Measurements from ENCODE around the gene KYAT1.

KYAT1 gene

GRCh38 chr9:128909859-128910258, 28.1 kb upstream of the KYAT1 start:
- Histone ChIP-seq H3K36me3 (ENCODE audit: control insufficient read depth in 5 of 5, insufficient read depth in 5 of 5, low read length in 5 of 5) (peaks cover 0 to 49% (median 34%) of the 10 kb centered on the region in 5 donors), H3K27me3 (ENCODE audit: control insufficient read depth in 5 of 5, insufficient read depth in 4 of 5, low read length in 5 of 5) (no peaks in the 10 kb centered on the region), H3K9me3 (ENCODE audit: control insufficient read depth in 5 of 5, low read length in 5 of 5) (no peaks in the 10 kb centered on the region), H3K27ac (ENCODE audit: low read depth, low read length) (peak overlapping the region; percentile 17), H3K9ac (ENCODE audit: low read length in 5 of 5) (peak overlapping the region in 1 of 5 donors; percentile 27), H3K4me1 (ENCODE audit: control insufficient read depth in 5 of 5, insufficient read depth in 5 of 5, low read length in 5 of 5) (peaks cover 13 to 62% (median 58%) of the 10 kb centered on the region in 5 donors), H3K4me3 (ENCODE audit: low read depth in 1 of 5, low read length in 5 of 5) (no peak overlapping the region)

GRCh38 chr9:128908372-128908771, 26.6 kb upstream of the KYAT1 start:
- H3K9ac ChIP-seq (ENCODE audit: low read length in 5 of 5) = no peak overlapping the region
- H3K27ac ChIP-seq (ENCODE audit: low read depth, low read length) = no peak overlapping the region
- peaks cover 9 to 47% (median 43%) of the 10 kb centered on the region in 5 donors for H3K4me1 ChIP-seq (ENCODE audit: control insufficient read depth in 5 of 5, insufficient read depth in 5 of 5, low read length in 5 of 5)
- H3K36me3 ChIP-seq (ENCODE audit: control insufficient read depth in 5 of 5, insufficient read depth in 5 of 5, low read length in 5 of 5) = peaks cover 0 to 45% (median 32%) of the 10 kb centered on the region in 5 donors
- no peaks in the 10 kb centered on the region for H3K27me3 ChIP-seq (ENCODE audit: control insufficient read depth in 5 of 5, insufficient read depth in 4 of 5, low read length in 5 of 5)
- H3K9me3 ChIP-seq (ENCODE audit: control insufficient read depth in 5 of 5, low read length in 5 of 5) = no peaks in the 10 kb centered on the region
- no peak overlapping the region for H3K4me3 ChIP-seq (ENCODE audit: low read depth in 1 of 5, low read length in 5 of 5)

GRCh38 chr9:128906741-128907140, 25.0 kb upstream of the KYAT1 start:
- peaks cover 0 to 46% (median 28%) of the 10 kb centered on the region in 5 donors for H3K4me1 ChIP-seq (ENCODE audit: control insufficient read depth in 5 of 5, insufficient read depth in 5 of 5, low read length in 5 of 5)
- H3K4me3 ChIP-seq (ENCODE audit: low read depth in 1 of 5, low read length in 5 of 5) = no peak overlapping the region
- H3K27me3 ChIP-seq (ENCODE audit: control insufficient read depth in 5 of 5, insufficient read depth in 4 of 5, low read length in 5 of 5) = no peaks in the 10 kb centered on the region
- no peak overlapping the region for H3K9ac ChIP-seq (ENCODE audit: low read length in 5 of 5)
- H3K27ac ChIP-seq (ENCODE audit: low read depth, low read length) = no peak overlapping the region
- peaks cover 0 to 48% (median 33%) of the 10 kb centered on the region in 5 donors for H3K36me3 ChIP-seq (ENCODE audit: control insufficient read depth in 5 of 5, insufficient read depth in 5 of 5, low read length in 5 of 5)
- no peaks in the 10 kb centered on the region for H3K9me3 ChIP-seq (ENCODE audit: control insufficient read depth in 5 of 5, low read length in 5 of 5)

GRCh38 chr9:128905964-128906363, 24.2 kb upstream of the KYAT1 start:
- peaks cover 0 to 48% (median 33%) of the 10 kb centered on the region in 5 donors for H3K36me3 ChIP-seq (ENCODE audit: control insufficient read depth in 5 of 5, insufficient read depth in 5 of 5, low read length in 5 of 5)
- H3K4me1 ChIP-seq (ENCODE audit: control insufficient read depth in 5 of 5, insufficient read depth in 5 of 5, low read length in 5 of 5) = peaks cover 0 to 42% (median 20%) of the 10 kb centered on the region in 5 donors
- H3K27ac ChIP-seq (ENCODE audit: low read depth, low read length) = no peak overlapping the region
- no peaks in the 10 kb centered on the region for H3K27me3 ChIP-seq (ENCODE audit: control insufficient read depth in 5 of 5, insufficient read depth in 4 of 5, low read length in 5 of 5)
- no peak overlapping the region for H3K4me3 ChIP-seq (ENCODE audit: low read depth in 1 of 5, low read length in 5 of 5)
- H3K9ac ChIP-seq (ENCODE audit: low read length in 5 of 5) = no peak overlapping the region
- no peaks in the 10 kb centered on the region for H3K9me3 ChIP-seq (ENCODE audit: control insufficient read depth in 5 of 5, low read length in 5 of 5)

GRCh38 chr9:128903871-128904620, 22.3 kb upstream of the KYAT1 start:
- Histone ChIP-seq H3K4me3 (ENCODE audit: low read depth in 1 of 5, low read length in 5 of 5) (no peak overlapping the region), H3K4me1 (ENCODE audit: control insufficient read depth in 5 of 5, insufficient read depth in 5 of 5, low read length in 5 of 5) (peaks cover 0 to 35% (median 11%) of the 10 kb centered on the region in 5 donors), H3K9ac (ENCODE audit: low read length in 5 of 5) (no peak overlapping the region), H3K36me3 (ENCODE audit: control insufficient read depth in 5 of 5, insufficient read depth in 5 of 5, low read length in 5 of 5) (peaks cover 0 to 36% (median 28%) of the 10 kb centered on the region in 5 donors), H3K27ac (ENCODE audit: low read depth, low read length) (peak overlapping the region; percentile 41), H3K9me3 (ENCODE audit: control insufficient read depth in 5 of 5, low read length in 5 of 5) (no peaks in the 10 kb centered on the region), H3K27me3 (ENCODE audit: control insufficient read depth in 5 of 5, insufficient read depth in 4 of 5, low read length in 5 of 5) (no peaks in the 10 kb centered on the region)

GRCh38 chr9:128903079-128903461, 21.3 kb upstream of the KYAT1 start:
- H3K27me3 ChIP-seq (ENCODE audit: control insufficient read depth in 5 of 5, insufficient read depth in 4 of 5, low read length in 5 of 5) = no peaks in the 10 kb centered on the region
- no peak overlapping the region for H3K4me3 ChIP-seq (ENCODE audit: low read depth in 1 of 5, low read length in 5 of 5)
- no peak overlapping the region for H3K27ac ChIP-seq (ENCODE audit: low read depth, low read length)
- peaks cover 0 to 36% (median 22%) of the 10 kb centered on the region in 5 donors for H3K36me3 ChIP-seq (ENCODE audit: control insufficient read depth in 5 of 5, insufficient read depth in 5 of 5, low read length in 5 of 5)
- peaks cover 0 to 44% (median 14%) of the 10 kb centered on the region in 5 donors for H3K4me1 ChIP-seq (ENCODE audit: control insufficient read depth in 5 of 5, insufficient read depth in 5 of 5, low read length in 5 of 5)
- H3K9me3 ChIP-seq (ENCODE audit: control insufficient read depth in 5 of 5, low read length in 5 of 5) = no peaks in the 10 kb centered on the region
- peak overlapping the region in 1 of 5 donors; percentile 11 for H3K9ac ChIP-seq (ENCODE audit: low read length in 5 of 5)

GRCh38 chr9:128902351-128903078, 20.8 kb upstream of the KYAT1 start:
- Histone ChIP-seq H3K9me3 (ENCODE audit: control insufficient read depth in 5 of 5, low read length in 5 of 5) (no peaks in the 10 kb centered on the region), H3K4me1 (ENCODE audit: control insufficient read depth in 5 of 5, insufficient read depth in 5 of 5, low read length in 5 of 5) (peaks cover 0 to 46% (median 14%) of the 10 kb centered on the region in 5 donors), H3K36me3 (ENCODE audit: control insufficient read depth in 5 of 5, insufficient read depth in 5 of 5, low read length in 5 of 5) (peaks cover 0 to 33% (median 16%) of the 10 kb centered on the region in 5 donors), H3K4me3 (ENCODE audit: low read depth in 1 of 5, low read length in 5 of 5) (no peak overlapping the region), H3K27ac (ENCODE audit: low read depth, low read length) (peak overlapping the region; percentile 23), H3K27me3 (ENCODE audit: control insufficient read depth in 5 of 5, insufficient read depth in 4 of 5, low read length in 5 of 5) (no peaks in the 10 kb centered on the region), H3K9ac (ENCODE audit: low read length in 5 of 5) (peak overlapping the region in 1 of 5 donors; percentile 11)

GRCh38 chr9:128901822-128902221, 20.1 kb upstream of the KYAT1 start:
- Histone ChIP-seq H3K4me3 (ENCODE audit: low read depth in 1 of 5, low read length in 5 of 5) (no peak overlapping the region), H3K36me3 (ENCODE audit: control insufficient read depth in 5 of 5, insufficient read depth in 5 of 5, low read length in 5 of 5) (peaks cover 0 to 33% (median 14%) of the 10 kb centered on the region in 5 donors), H3K9me3 (ENCODE audit: control insufficient read depth in 5 of 5, low read length in 5 of 5) (no peaks in the 10 kb centered on the region), H3K4me1 (ENCODE audit: control insufficient read depth in 5 of 5, insufficient read depth in 5 of 5, low read length in 5 of 5) (peaks cover 0 to 46% (median 14%) of the 10 kb centered on the region in 5 donors), H3K27me3 (ENCODE audit: control insufficient read depth in 5 of 5, insufficient read depth in 4 of 5, low read length in 5 of 5) (no peaks in the 10 kb centered on the region), H3K27ac (ENCODE audit: low read depth, low read length) (peak overlapping the region; percentile 23), H3K9ac (ENCODE audit: low read length in 5 of 5) (peak overlapping the region in 2 of 5 donors; percentile 28 to 40)

- H3K27ac ChIP-seq (ENCODE audit: low read depth, low read length) = no peak overlapping the region
- no peaks in the 10 kb centered on the region for H3K27me3 ChIP-seq (ENCODE audit: control insufficient read depth in 5 of 5, insufficient read depth in 4 of 5, low read length in 5 of 5)
- H3K9ac ChIP-seq (ENCODE audit: low read length in 5 of 5) = peak overlapping the region in 2 of 5 donors; percentile 28 to 40
Measured at GRCh38 chr9:128901379-128901778, 19.6 kb upstream of the KYAT1 start.

More at GRCh38 chr9:128901379-128901778, 19.6 kb upstream of the KYAT1 start:
- peaks cover 0 to 31% (median 14%) of the 10 kb centered on the region in 5 donors for H3K36me3 ChIP-seq (ENCODE audit: control insufficient read depth in 5 of 5, insufficient read depth in 5 of 5, low read length in 5 of 5)
- H3K4me3 ChIP-seq (ENCODE audit: low read depth in 1 of 5, low read length in 5 of 5) = no peak overlapping the region
- no peaks in the 10 kb centered on the region for H3K9me3 ChIP-seq (ENCODE audit: control insufficient read depth in 5 of 5, low read length in 5 of 5)
- peaks cover 0 to 42% (median 14%) of the 10 kb centered on the region in 5 donors for H3K4me1 ChIP-seq (ENCODE audit: control insufficient read depth in 5 of 5, insufficient read depth in 5 of 5, low read length in 5 of 5)
